ENCODE results near the gene ARHGEF2.
A peak's percentile ranks its signal among the peaks of the same experiment; 100 is the strongest.

Gene ARHGEF2

GRCh38 chr1:155969377-155969791, 9.0 kb downstream of the ARHGEF2 start:
- DNase-seq: no peak

DNA sequence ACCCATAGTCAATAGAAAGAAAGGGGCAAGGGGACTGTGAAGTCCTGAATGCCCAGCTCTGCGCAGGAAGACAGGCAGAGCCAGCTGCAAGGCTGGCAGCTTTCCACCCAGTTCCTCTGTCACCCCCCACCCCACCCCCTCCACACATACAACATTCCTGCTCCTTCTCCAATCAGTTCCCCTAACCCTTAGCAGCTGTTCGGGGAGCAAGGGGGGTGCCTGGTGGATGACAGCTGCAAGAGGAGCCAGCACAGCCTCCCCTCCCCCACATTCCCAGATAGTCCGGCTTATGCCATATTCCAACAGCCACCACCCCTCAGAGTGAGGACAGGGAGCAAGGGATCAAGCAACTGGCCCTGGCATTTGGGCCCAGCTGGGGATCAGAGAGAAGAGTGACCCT, 9.7 kb downstream of the ARHGEF2 start:
- DNase-seq: no peak

DNA sequence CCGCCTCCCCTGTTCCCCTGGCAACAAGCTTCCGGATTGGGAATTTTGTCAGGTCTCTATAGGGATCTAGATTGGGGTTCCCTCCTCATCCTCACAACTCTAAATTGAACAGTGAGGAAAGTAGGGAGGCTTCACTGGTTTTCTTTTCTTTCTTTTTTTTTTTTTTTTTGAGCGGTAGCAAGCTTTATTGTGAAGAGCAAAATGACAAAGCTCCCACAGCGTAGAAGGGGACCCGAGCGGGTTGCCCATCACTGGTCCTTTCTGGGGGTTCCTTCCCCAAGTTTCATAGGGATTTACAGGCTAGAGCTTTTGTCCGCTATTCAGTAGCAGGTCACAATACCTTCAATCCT, 10.3 kb downstream of the ARHGEF2 start:
- DNase-seq: no peak

DNA sequence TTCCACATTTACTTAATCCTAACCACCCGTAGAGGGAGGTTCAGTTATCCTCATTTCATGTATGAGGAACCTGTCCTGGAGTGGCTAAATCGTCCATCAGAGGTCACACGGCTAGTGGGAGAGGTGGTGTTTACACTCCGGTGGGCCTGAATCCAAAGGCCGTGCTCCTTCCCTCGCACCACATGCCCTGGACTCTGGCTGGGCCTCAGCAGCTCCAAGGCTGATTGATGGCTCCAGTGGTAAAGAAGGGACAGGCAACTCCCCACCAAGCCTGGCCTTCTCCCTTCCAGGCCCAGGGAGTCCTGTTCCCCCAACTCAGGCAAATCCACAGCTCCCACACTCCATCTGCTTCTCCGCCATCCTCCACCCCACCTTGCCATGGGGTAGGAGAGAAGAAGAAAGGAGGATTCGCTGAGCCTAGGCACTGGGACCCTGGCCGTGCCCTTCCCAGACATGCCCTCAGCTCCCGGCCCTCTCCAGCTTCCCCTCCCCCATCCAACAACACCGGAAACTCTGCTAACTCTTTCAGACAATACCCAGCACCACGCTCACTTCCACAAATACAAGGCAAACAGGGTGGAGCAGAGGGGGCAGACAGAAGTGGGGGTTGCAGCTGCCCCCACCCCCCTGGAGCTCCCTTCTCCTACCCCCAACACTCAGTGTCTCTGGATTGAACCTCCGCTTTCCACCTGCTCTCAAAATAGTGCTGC, 10.9 kb downstream of the ARHGEF2 start:
- no peak for DNase-seq

GRCh38 chr1:155966750-155967149, 11.6 kb downstream of the ARHGEF2 start:
- DNase-seq: no peak

DNA sequence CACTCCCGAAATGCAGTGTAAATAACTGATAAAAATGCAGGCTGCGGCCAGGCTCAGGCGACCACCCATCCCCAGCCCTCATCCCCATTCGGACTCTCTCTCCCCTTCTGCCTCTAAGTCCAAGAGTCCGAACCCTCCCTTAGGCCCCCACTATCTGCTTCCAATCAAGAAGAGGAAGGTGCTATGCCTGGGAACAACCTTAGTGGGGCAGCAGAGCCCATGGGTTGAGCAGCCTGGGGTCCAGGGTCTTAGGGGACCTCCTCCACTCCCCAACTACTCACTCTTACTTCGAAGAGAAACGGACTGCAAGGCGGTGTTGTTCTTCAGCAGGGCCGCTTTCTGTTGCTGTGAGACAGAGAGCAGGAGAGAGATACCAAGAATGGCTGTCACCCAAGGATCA, 12.2 kb downstream of the ARHGEF2 start:
- no peak for DNase-seq

DNA sequence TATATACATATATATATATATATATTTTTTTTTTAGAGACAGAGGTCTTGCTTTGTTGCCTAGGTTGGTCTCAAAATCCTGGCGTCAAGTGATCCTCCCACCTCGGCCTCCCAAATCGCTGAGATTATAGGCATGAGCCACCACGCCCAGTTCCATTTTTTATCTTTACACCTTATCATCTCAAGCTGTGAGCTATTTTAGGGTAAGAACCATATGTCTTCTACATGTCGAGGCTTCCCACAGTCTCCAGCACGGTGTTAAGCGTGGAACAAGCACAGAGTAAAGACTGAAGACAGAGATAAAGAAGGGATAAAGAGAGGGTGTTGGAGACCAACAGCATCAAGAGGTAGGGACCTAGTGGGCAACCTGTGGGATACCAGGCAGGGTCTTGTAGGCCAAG, 14.2 kb downstream of the ARHGEF2 start:
- no peak for DNase-seq

DNA sequence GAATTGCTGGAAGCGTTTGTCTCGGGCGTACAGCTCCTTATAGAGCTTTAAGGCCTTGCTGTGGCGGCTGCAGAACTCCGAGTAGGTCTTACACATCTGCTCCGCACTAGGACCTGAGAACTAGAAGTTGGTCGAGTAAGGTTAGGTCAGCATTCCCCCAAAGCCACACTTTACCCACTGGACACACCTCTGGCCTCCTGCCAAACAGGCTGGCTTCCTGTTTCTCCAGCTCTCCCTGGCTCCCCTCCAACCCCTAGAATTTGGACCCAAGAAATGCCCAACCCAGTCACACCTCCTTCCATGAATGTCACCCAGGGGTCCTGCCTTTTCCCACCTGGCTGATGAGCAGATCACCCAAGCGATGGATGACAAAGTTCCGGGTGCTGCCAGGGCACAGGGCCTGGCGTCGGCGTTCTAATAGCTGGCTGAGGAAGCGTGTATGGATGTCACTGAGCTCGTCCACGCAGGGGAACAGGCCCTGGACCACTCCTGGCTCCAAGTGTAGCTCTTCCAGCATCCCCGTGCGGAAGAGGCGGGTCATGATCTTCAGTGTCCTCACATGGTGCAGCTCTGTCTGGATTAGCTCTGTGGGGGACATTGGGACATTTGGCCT, 15.6 kb downstream of the ARHGEF2 start:
- no peak for DNase-seq

- DNase-seq: peak in 1 of 2 experiments; percentile 49
These were observed 16.4 kb downstream of the ARHGEF2 start for GRCh38 chr1:155961937-155962336.

DNA sequence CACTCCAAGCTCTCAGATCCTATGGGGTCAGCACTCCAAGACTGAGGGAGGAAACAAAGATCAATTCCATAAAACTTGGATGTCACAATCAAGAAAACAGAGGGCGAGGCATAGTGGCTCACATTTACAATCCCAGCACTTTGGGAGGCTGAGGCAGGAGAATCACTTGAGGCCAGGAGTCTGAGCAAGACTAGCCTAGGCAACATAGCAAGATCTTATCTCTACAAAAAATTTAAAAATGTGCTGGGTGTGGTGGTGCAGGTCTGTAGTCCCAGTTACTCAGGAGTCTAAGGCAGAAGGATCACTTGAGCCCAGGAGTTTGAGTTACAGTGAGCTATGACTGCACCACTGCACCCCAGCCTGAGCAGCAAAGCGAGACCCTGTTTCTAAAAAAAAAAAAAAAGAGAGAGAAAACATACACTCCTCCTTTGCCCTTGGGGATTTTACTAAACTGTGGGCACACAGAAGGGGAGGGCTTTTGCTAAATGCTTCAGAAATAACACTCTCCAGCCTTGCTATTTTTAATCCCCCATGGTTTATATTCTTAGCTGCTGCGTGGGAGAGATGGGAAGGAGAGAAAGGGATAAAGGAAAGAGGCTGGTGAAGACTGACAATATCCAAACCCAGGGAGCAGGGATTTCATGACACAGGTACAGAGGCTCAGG, 18.1 kb downstream of the ARHGEF2 start:
- no peak for DNase-seq

GRCh38 chr1:155957411-155957915, 20.9 kb downstream of the ARHGEF2 start:
- no peak for DNase-seq

GRCh38 chr1:155954645-155955044, 23.7 kb downstream of the ARHGEF2 start:
- DNase-seq: no peak

DNA sequence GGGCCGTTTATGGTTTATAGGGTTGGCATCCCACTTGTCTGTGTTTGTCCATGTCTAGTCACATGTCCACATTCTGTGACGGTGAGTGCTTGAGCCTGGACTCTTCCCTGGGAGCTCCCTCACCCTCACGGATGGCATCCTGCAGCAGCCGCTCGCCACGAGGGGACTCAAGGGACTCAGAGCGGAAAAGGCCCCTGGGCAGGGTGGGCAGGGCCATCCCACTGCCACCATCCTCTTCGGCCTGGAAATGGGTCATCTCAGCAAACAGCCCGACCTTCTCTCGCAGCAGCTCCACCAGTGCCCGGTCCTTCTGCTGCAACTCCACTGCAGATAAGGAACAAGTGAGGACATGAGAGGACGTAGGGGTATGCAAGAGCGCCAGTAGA, 25.8 kb downstream of the ARHGEF2 start:
- no peak for DNase-seq

- no peak for DNase-seq
These were observed 26.4 kb downstream of the ARHGEF2 start for GRCh38 chr1:155951753-155952504.

DNA sequence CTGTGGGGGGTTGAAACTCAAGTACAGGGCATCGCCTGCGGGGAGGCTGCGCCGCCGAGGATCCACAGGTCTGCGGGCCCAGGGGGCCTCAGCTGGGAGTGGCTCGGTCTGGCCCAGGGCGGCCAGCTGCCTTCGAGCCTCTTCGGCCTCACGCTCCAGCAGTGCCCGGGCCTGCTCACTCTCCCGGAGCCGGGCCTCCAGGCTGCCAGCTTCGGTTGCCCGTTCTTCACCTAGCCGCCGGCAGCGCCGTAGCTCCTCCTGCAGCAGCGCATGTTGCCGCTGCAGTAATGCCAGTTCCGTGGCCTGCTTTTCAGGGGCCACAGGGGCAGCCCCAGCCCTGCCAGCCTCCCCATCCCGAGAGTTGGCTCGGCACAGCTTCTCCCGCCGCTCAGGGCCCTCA, 27.5 kb downstream of the ARHGEF2 start:
- DNase-seq: no peak

- no peak for DNase-seq
These were observed 30.6 kb downstream of the ARHGEF2 start for GRCh38 chr1:155947741-155948140.

- DNase-seq: no peak
These were observed 31.1 kb downstream of the ARHGEF2 start for GRCh38 chr1:155947292-155947691.

GRCh38 chr1:155946633-155947219, 31.6 kb downstream of the ARHGEF2 start:
- no peak for DNase-seq

- no peak for DNase-seq
These were observed 33.9 kb downstream of the ARHGEF2 start for GRCh38 chr1:155944444-155944799.

- DNase-seq: no peak
These were observed 35.7 kb downstream of the ARHGEF2 start for GRCh38 chr1:155942578-155943141.

DNA sequence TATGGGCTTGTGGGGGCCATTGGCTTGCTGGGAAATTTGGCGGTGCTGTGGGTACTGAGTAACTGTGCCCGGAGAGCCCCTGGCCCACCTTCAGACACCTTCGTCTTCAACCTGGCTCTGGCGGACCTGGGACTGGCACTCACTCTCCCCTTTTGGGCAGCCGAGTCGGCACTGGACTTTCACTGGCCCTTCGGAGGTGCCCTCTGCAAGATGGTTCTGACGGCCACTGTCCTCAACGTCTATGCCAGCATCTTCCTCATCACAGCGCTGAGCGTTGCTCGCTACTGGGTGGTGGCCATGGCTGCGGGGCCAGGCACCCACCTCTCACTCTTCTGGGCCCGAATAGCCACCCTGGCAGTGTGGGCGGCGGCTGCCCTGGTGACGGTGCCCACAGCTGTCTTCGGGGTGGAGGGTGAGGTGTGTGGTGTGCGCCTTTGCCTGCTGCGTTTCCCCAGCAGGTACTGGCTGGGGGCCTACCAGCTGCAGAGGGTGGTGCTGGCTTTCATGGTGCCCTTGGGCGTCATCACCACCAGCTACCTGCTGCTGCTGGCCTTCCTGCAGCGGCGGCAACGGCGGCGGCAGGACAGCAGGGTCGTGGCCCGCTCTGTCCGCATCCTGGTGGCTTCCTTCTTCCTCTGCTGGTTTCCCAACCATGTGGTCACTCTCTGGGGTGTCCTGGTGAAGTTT, 36.4 kb downstream of the ARHGEF2 start:
- no peak for DNase-seq

All from cerebellar nuclear complex (tissue), 1 donor.